WTC11 (cell line): ENCODE measurements around the gene LCN10. TPM values are rescaled to one million over a fixed set of nuclear protein-coding genes. Genes with fewer than 3 reads are reported as not detected.
A peak's percentile ranks its signal among the peaks of the same experiment; 100 is the strongest.

Source experiments
- ATAC-seq: fragments of 200-7000 bp; cut with Tn5 transposase; 2 replicates; pipeline ENCODE4 v1.10.0; 2021; ENCODE audit warnings: mild to moderate bottlenecking, moderate library complexity
- CTCF ChIA-PET: fragments of 300-600 bp; sonication (Branson Sonifier 250); formaldehyde crosslinking; loops from one replicate; lab custom pipeline; 2021; ENCODE audit warnings: antibody characterized with exemption; lab: Charles Lee
- POLR2A ChIA-PET: fragments of 350-600 bp; sonication (Branson Sonifier 250); formaldehyde crosslinking; loops from one replicate; lab custom pipeline; 2021; ENCODE audit warnings: antibody characterized with exemption; lab: Charles Lee
- DNase-seq: peaks from one replicate; pipeline ENCODE4 v3.0.0; 2021; ENCODE audit warnings: low spot score
- H3K27ac Mint-ChIP-seq: 2 replicates; pipeline ENCODE4 v1.8.0; 2021; ENCODE audit warnings: mixed read lengths
- H3K27me3 Mint-ChIP-seq: 2 replicates; pipeline ENCODE4 v1.8.0; 2021; ENCODE audit warnings: low read depth, mild to moderate bottlenecking, moderate library complexity, mixed read lengths
- H3K36me3 Mint-ChIP-seq: 2 replicates; pipeline ENCODE4 v1.8.0; 2021; ENCODE audit warnings: mixed read lengths
- H3K4me1 Mint-ChIP-seq: 2 replicates; pipeline ENCODE4 v1.8.0; 2022; ENCODE audit warnings: mixed read lengths
- H3K4me3 Mint-ChIP-seq: 2 replicates; pipeline ENCODE4 v1.8.0; 2021; ENCODE audit warnings: mild to moderate bottlenecking, moderate library complexity, mixed read lengths
- H3K9me3 Mint-ChIP-seq: 2 replicates; pipeline ENCODE4 v1.8.0; 2021; ENCODE audit warnings: mixed read lengths
- CBFB ChIP-seq: sonication (generic); formaldehyde crosslinking; IDR thresholded peaks from 2 replicates; pipeline ENCODE4 v1.8.1; 2022; ENCODE audit warnings: mild to moderate bottlenecking, low read depth, missing genetic modification reagents
- ZNF138 ChIP-seq: sonication (generic); formaldehyde crosslinking; conservative IDR thresholded peaks from 2 replicates; pipeline ENCODE4 v1.8.1; 2022; ENCODE audit warnings: mild to moderate bottlenecking, moderate library complexity, missing genetic modification reagents
- ZNF317 ChIP-seq: sonication (generic); formaldehyde crosslinking; IDR thresholded peaks from 2 replicates; pipeline ENCODE4 v1.8.1; 2023; ENCODE audit warnings: low read depth, mild to moderate bottlenecking, moderate library complexity, missing genetic modification reagents, borderline replicate concordance
- ZNF671 ChIP-seq: fragments of 250-450 bp; sonication (Bioruptor Pico); IDR thresholded peaks from 2 replicates; pipeline ENCODE4 v1.8.0; 2021; ENCODE audit warnings: mild to moderate bottlenecking
- total RNA-seq: library from RNA; stranded (reverse); gene quantifications from 3 replicates; pipeline ENCODE4 v1.2.3, GENCODE V29; 2021
- TF ChIP-seq, protein P1 (sequence below): sonication (generic); formaldehyde crosslinking; IDR thresholded peaks from 2 replicates; pipeline ENCODE4 v1.8.1; 2023; ENCODE audit warnings: mild to moderate bottlenecking, missing genetic modification reagents, moderate library complexity
- TF ChIP-seq, protein P2 (sequence below): sonication (generic); formaldehyde crosslinking; IDR thresholded peaks from 2 replicates; pipeline ENCODE4 v1.8.0; 2022; ENCODE audit warnings: mild to moderate bottlenecking, missing genetic modification reagents
- TF ChIP-seq, protein P3 (sequence below): sonication (generic); formaldehyde crosslinking; IDR thresholded peaks from 2 replicates; pipeline ENCODE4 v1.8.0; 2022; ENCODE audit warnings: mild to moderate bottlenecking, missing genetic modification reagents
- TF ChIP-seq, protein P4 (sequence below): sonication (generic); formaldehyde crosslinking; IDR thresholded peaks from 2 replicates; pipeline ENCODE4 v1.8.0; 2023; ENCODE audit warnings: missing genetic modification reagents
- TF ChIP-seq, protein P5 (sequence below): fragments of 250-450 bp; sonication (Bioruptor Pico); IDR thresholded peaks from 2 replicates; pipeline ENCODE4 v1.9.0; 2021; ENCODE audit warnings: mild to moderate bottlenecking
- TF ChIP-seq, protein P6 (sequence below): sonication (generic); formaldehyde crosslinking; IDR thresholded peaks from 2 replicates; pipeline ENCODE4 v1.8.0; 2023; ENCODE audit warnings: mild to moderate bottlenecking, missing genetic modification reagents

Gene LCN10
- total RNA-seq, 1 experiment from 2014 or later, result 2.4 TPM

DNA sequence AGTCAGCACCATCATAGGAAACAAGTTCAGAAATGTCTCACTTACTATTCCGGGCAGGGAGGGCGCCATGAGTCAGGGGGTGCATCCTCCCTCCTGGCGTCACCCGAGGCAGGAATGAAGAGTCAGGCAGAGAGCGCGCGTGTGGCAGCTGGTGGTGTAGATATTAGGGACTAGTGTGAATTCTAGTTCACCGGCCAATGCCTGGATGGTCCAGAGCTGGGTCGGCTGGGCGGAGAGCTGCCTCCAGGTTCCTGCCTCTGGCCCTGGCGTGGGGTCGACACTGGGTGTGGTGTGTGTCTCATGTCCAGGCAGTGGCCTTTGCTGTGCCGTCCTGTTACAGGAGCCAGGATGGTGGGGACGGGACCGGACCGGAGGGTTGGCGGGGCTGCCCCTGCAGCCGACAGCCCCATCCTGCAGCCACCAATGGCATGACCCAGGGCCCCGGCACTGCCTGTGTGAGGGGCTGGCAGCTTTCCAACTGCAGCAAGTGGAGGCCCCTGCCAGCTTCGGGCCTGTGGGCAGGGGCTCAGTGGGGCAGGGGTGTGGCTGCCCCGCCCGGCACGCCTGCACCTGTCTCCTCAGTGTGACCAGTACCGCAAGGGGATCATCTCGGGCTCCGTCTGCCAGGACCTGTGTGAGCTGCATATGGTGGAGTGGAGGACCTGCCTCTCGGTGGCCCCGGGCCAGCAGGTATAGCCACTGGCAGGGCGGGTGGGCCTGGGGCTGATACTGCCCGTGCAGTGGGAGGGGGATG is 21.2 kb downstream of the LCN10 start:
- peaks cover 12% of the 10 kb centered on the region for H3K4me1 Mint-ChIP-seq
- ATAC-seq (peak; percentile 1), DNase-seq (no peak)
- H3K9me3 Mint-ChIP-seq, result no peaks in the 10 kb centered on the region
- H3K27me3 Mint-ChIP-seq, result no peaks in the 10 kb centered on the region
- H3K27ac Mint-ChIP-seq, result no peak overlapping the region
- CTCF ChIA-PET, result interaction anchor here (0.7 to 3.0 kb wide), 6 partner anchors 7 to 314 kb away, joined by 3 to 17 read pairs (median 8); partner anchors contain the start of genes LCN10 and LCN8
- TF ChIP-seq, protein P1, sequence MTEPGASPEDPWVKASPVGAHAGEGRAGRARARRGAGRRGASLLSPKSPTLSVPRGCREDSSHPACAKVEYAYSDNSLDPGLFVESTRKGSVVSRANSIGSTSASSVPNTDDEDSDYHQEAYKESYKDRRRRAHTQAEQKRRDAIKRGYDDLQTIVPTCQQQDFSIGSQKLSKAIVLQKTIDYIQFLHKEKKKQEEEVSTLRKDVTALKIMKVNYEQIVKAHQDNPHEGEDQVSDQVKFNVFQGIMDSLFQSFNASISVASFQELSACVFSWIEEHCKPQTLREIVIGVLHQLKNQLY, result 0 out of 2 replicates have a peak, but pooled peaks have one; percentile 6
- TF ChIP-seq CBFB, result no peak
- H3K36me3 Mint-ChIP-seq, result peaks cover 31% of the 10 kb centered on the region
- POLR2A ChIA-PET, result interaction anchor here (0.5 kb wide), 1 partner anchor 40 kb away, joined by 3 read pairs; no protein-coding TSS in a partner anchor
- H3K4me3 Mint-ChIP-seq, result no peak overlapping the region

DNA sequence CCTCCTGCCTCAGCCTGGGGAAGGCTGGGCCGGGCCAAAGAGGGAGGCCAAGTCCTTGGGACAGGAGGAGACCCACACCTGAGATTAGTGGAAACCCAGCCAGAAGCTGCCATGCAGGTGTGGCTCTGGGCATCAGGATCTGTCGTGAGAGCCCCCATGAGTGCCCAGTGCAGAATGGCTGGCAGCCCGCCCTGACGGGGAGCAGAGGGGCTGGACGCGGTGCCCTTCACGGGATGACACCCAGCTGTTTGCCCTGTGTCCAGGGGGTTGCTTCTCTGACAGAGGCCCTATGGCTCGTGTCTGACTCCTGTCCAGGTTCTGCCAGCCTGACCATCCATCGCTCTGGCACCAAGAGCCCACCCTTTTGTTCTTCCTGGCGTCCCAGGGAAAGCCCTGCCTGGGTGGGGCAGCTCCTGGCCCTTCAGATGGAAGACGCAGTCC is 21.8 kb downstream of the LCN10 start:
- POLR2A ChIA-PET, result interaction anchor here (1.3 kb wide), 1 partner anchor 8 kb away, joined by 3 read pairs; no protein-coding TSS in a partner anchor
- Mint-ChIP-seq H3K4me3 (no peak overlapping the region), H3K27ac (no peak overlapping the region)

More for the DNA sequence above, 21.8 kb downstream of the LCN10 start:
- Mint-ChIP-seq H3K9me3 (no peaks in the 10 kb centered on the region), H3K27me3 (no peaks in the 10 kb centered on the region), H3K4me1 (peaks cover 6% of the 10 kb centered on the region), H3K36me3 (peaks cover 25% of the 10 kb centered on the region)
- TF ChIP-seq, protein P2, sequence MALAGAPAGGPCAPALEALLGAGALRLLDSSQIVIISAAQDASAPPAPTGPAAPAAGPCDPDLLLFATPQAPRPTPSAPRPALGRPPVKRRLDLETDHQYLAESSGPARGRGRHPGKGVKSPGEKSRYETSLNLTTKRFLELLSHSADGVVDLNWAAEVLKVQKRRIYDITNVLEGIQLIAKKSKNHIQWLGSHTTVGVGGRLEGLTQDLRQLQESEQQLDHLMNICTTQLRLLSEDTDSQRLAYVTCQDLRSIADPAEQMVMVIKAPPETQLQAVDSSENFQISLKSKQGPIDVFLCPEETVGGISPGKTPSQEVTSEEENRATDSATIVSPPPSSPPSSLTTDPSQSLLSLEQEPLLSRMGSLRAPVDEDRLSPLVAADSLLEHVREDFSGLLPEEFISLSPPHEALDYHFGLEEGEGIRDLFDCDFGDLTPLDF (CRISPR knock-in tag), result no peak
- TF ChIP-seq ZNF138 (CRISPR knock-in tag) (no peak), ZNF671 (CRISPR knock-in tag) (0 out of 2 replicates have a peak, but pooled peaks have one; percentile 5), ZNF317 (no peak)
- TF ChIP-seq, protein P3, sequence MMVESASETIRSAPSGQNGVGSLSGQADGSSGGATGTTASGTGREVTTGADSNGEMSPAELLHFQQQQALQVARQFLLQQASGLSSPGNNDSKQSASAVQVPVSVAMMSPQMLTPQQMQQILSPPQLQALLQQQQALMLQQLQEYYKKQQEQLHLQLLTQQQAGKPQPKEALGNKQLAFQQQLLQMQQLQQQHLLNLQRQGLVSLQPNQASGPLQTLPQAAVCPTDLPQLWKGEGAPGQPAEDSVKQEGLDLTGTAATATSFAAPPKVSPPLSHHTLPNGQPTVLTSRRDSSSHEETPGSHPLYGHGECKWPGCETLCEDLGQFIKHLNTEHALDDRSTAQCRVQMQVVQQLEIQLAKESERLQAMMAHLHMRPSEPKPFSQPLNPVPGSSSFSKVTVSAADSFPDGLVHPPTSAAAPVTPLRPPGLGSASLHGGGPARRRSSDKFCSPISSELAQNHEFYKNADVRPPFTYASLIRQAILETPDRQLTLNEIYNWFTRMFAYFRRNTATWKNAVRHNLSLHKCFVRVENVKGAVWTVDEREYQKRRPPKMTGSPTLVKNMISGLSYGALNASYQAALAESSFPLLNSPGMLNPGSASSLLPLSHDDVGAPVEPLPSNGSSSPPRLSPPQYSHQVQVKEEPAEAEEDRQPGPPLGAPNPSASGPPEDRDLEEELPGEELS (CRISPR knock-in tag), result no peak
- TF ChIP-seq, protein P4, sequence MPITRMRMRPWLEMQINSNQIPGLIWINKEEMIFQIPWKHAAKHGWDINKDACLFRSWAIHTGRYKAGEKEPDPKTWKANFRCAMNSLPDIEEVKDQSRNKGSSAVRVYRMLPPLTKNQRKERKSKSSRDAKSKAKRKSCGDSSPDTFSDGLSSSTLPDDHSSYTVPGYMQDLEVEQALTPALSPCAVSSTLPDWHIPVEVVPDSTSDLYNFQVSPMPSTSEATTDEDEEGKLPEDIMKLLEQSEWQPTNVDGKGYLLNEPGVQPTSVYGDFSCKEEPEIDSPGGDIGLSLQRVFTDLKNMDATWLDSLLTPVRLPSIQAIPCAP (CRISPR knock-in tag), result no peak
- TF ChIP-seq, protein P5, sequence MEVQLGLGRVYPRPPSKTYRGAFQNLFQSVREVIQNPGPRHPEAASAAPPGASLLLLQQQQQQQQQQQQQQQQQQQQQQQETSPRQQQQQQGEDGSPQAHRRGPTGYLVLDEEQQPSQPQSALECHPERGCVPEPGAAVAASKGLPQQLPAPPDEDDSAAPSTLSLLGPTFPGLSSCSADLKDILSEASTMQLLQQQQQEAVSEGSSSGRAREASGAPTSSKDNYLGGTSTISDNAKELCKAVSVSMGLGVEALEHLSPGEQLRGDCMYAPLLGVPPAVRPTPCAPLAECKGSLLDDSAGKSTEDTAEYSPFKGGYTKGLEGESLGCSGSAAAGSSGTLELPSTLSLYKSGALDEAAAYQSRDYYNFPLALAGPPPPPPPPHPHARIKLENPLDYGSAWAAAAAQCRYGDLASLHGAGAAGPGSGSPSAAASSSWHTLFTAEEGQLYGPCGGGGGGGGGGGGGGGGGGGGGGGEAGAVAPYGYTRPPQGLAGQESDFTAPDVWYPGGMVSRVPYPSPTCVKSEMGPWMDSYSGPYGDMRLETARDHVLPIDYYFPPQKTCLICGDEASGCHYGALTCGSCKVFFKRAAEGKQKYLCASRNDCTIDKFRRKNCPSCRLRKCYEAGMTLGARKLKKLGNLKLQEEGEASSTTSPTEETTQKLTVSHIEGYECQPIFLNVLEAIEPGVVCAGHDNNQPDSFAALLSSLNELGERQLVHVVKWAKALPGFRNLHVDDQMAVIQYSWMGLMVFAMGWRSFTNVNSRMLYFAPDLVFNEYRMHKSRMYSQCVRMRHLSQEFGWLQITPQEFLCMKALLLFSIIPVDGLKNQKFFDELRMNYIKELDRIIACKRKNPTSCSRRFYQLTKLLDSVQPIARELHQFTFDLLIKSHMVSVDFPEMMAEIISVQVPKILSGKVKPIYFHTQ (CRISPR knock-in tag), result no peak
- TF ChIP-seq, protein P6, sequence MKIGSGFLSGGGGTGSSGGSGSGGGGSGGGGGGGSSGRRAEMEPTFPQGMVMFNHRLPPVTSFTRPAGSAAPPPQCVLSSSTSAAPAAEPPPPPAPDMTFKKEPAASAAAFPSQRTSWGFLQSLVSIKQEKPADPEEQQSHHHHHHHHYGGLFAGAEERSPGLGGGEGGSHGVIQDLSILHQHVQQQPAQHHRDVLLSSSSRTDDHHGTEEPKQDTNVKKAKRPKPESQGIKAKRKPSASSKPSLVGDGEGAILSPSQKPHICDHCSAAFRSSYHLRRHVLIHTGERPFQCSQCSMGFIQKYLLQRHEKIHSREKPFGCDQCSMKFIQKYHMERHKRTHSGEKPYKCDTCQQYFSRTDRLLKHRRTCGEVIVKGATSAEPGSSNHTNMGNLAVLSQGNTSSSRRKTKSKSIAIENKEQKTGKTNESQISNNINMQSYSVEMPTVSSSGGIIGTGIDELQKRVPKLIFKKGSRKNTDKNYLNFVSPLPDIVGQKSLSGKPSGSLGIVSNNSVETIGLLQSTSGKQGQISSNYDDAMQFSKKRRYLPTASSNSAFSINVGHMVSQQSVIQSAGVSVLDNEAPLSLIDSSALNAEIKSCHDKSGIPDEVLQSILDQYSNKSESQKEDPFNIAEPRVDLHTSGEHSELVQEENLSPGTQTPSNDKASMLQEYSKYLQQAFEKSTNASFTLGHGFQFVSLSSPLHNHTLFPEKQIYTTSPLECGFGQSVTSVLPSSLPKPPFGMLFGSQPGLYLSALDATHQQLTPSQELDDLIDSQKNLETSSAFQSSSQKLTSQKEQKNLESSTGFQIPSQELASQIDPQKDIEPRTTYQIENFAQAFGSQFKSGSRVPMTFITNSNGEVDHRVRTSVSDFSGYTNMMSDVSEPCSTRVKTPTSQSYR (CRISPR knock-in tag), result no peak
- ATAC-seq (no peak), DNase-seq (no peak)
- CTCF ChIA-PET, result interaction anchor here (0.6 to 3.0 kb wide), 6 partner anchors 8 to 315 kb away, joined by 3 to 17 read pairs (median 4); partner anchors contain the start of gene LCN8
